ENCODE data around the gene ALKBH3.

Gene ALKBH3

GRCh38 chr11:43948341-43949225 lies 68.0 kb downstream of the ALKBH3 start:
- Histone ChIP-seq H3K36me3 (ENCODE audit: control insufficient read depth, insufficient read depth, low read length) (no peaks in the 10 kb centered on the region; the same call in 1 of the 2 replicates), H3K9me3 (ENCODE audit: control insufficient read depth, insufficient read depth, low read length) (no peaks in the 10 kb centered on the region), H3K27me3 (ENCODE audit: control insufficient read depth, insufficient read depth, low read length) (peaks cover 16% of the 10 kb centered on the region), H3K4me3 (ENCODE audit: low read length) (no peak overlapping the region), H3K4me1 (ENCODE audit: control insufficient read depth, insufficient read depth, low read length) (no peaks in the 10 kb centered on the region; the same call in 1 of the 2 replicates), H3K27ac (ENCODE audit: low read length) (no peak overlapping the region)
- no peak for DNase-seq (ENCODE audit: low read depth, low spot score)
- no CpG with 5 or more reads among the region's 2 CpGs for WGBS (ENCODE audit: insufficient coverage, insufficient read length)

GRCh38 chr11:43950311-43950855 lies 69.8 kb downstream of the ALKBH3 start:
- no peaks in the 10 kb centered on the region for H3K9me3 ChIP-seq (ENCODE audit: control insufficient read depth, insufficient read depth, low read length)
- no CpG with 5 or more reads among the region's 5 CpGs for WGBS (ENCODE audit: insufficient coverage, insufficient read length)
- DNase-seq (ENCODE audit: low read depth, low spot score): no peak
- H3K4me1 ChIP-seq (ENCODE audit: control insufficient read depth, insufficient read depth, low read length): peaks cover 1% of the 10 kb centered on the region; the same call in 1 of the 2 replicates
- no peaks in the 10 kb centered on the region for H3K36me3 ChIP-seq (ENCODE audit: control insufficient read depth, insufficient read depth, low read length)
- H3K27me3 ChIP-seq (ENCODE audit: control insufficient read depth, insufficient read depth, low read length): no peaks in the 10 kb centered on the region
- H3K4me3 ChIP-seq (ENCODE audit: low read length): no peak overlapping the region
- no peak overlapping the region for H3K27ac ChIP-seq (ENCODE audit: low read length)

GRCh38 chr11:43951231-43951630 lies 70.6 kb downstream of the ALKBH3 start:
- DNase-seq (ENCODE audit: low read depth, low spot score): no peak
- no peak overlapping the region for H3K4me3 ChIP-seq (ENCODE audit: low read length)
- WGBS (ENCODE audit: insufficient coverage, insufficient read length): no CpG with 5 or more reads among the region's 1 CpG
- peaks cover 1% of the 10 kb centered on the region; the same call in 1 of the 2 replicates for H3K4me1 ChIP-seq (ENCODE audit: control insufficient read depth, insufficient read depth, low read length)
- H3K9me3 ChIP-seq (ENCODE audit: control insufficient read depth, insufficient read depth, low read length): no peaks in the 10 kb centered on the region
- no peak overlapping the region for H3K27ac ChIP-seq (ENCODE audit: low read length)
- H3K36me3 ChIP-seq (ENCODE audit: control insufficient read depth, insufficient read depth, low read length): no peaks in the 10 kb centered on the region
- H3K27me3 ChIP-seq (ENCODE audit: control insufficient read depth, insufficient read depth, low read length): no peaks in the 10 kb centered on the region

- Histone ChIP-seq H3K27ac (ENCODE audit: low read length) (no peak overlapping the region), H3K4me3 (ENCODE audit: low read length) (no peak overlapping the region), H3K4me1 (ENCODE audit: control insufficient read depth, insufficient read depth, low read length) (peaks cover 1% of the 10 kb centered on the region; the same call in 1 of the 2 replicates), H3K27me3 (ENCODE audit: control insufficient read depth, insufficient read depth, low read length) (no peaks in the 10 kb centered on the region), H3K9me3 (ENCODE audit: control insufficient read depth, insufficient read depth, low read length) (no peaks in the 10 kb centered on the region), H3K36me3 (ENCODE audit: control insufficient read depth, insufficient read depth, low read length) (no peaks in the 10 kb centered on the region)
- WGBS (ENCODE audit: insufficient coverage, insufficient read length): no CpG with 5 or more reads among the region's 6 CpGs
- DNase-seq (ENCODE audit: low read depth, low spot score): no peak
These were observed 71.4 kb downstream of the ALKBH3 start for GRCh38 chr11:43952020-43952400.

- no peak overlapping the region for H3K27ac ChIP-seq (ENCODE audit: low read length)
- no peak overlapping the region for H3K4me3 ChIP-seq (ENCODE audit: low read length)
- peaks cover 3% of the 10 kb centered on the region; the same call in 1 of the 2 replicates for H3K4me1 ChIP-seq (ENCODE audit: control insufficient read depth, insufficient read depth, low read length)
- H3K27me3 ChIP-seq (ENCODE audit: control insufficient read depth, insufficient read depth, low read length): no peaks in the 10 kb centered on the region
- no peak for DNase-seq (ENCODE audit: low read depth, low spot score)
- no CpG with 5 or more reads among the region's 12 CpGs for WGBS (ENCODE audit: insufficient coverage, insufficient read length)
- H3K36me3 ChIP-seq (ENCODE audit: control insufficient read depth, insufficient read depth, low read length): no peaks in the 10 kb centered on the region
- H3K9me3 ChIP-seq (ENCODE audit: control insufficient read depth, insufficient read depth, low read length): no peaks in the 10 kb centered on the region
These were observed 72.0 kb downstream of the ALKBH3 start for GRCh38 chr11:43952401-43953342.

- WGBS (ENCODE audit: insufficient coverage, insufficient read length): no CpG with 5 or more reads among the region's 6 CpGs
- no peak for DNase-seq (ENCODE audit: low read depth, low spot score)
- Histone ChIP-seq H3K27me3 (ENCODE audit: control insufficient read depth, insufficient read depth, low read length) (no peaks in the 10 kb centered on the region), H3K4me3 (ENCODE audit: low read length) (no peak overlapping the region), H3K27ac (ENCODE audit: low read length) (no peak overlapping the region), H3K36me3 (ENCODE audit: control insufficient read depth, insufficient read depth, low read length) (no peaks in the 10 kb centered on the region), H3K4me1 (ENCODE audit: control insufficient read depth, insufficient read depth, low read length) (peaks cover 3% of the 10 kb centered on the region; the same call in 1 of the 2 replicates), H3K9me3 (ENCODE audit: control insufficient read depth, insufficient read depth, low read length) (no peaks in the 10 kb centered on the region)
These were observed 72.9 kb downstream of the ALKBH3 start for GRCh38 chr11:43953521-43953920.

- peaks cover 4% of the 10 kb centered on the region; the same call in 1 of the 2 replicates for H3K4me1 ChIP-seq (ENCODE audit: control insufficient read depth, insufficient read depth, low read length)
- no peak for DNase-seq (ENCODE audit: low read depth, low spot score)
- WGBS (ENCODE audit: insufficient coverage, insufficient read length): no CpG with 5 or more reads among the region's 7 CpGs
- no peaks in the 10 kb centered on the region for H3K36me3 ChIP-seq (ENCODE audit: control insufficient read depth, insufficient read depth, low read length)
- H3K27me3 ChIP-seq (ENCODE audit: control insufficient read depth, insufficient read depth, low read length): no peaks in the 10 kb centered on the region
- H3K27ac ChIP-seq (ENCODE audit: low read length): no peak overlapping the region
- H3K4me3 ChIP-seq (ENCODE audit: low read length): no peak overlapping the region
- H3K9me3 ChIP-seq (ENCODE audit: control insufficient read depth, insufficient read depth, low read length): no peaks in the 10 kb centered on the region
These were observed 73.6 kb downstream of the ALKBH3 start for GRCh38 chr11:43954241-43954640.

- DNase-seq (ENCODE audit: low read depth, low spot score): no peak
- no peaks in the 10 kb centered on the region for H3K36me3 ChIP-seq (ENCODE audit: control insufficient read depth, insufficient read depth, low read length)
- no CpG with 5 or more reads among the region's 5 CpGs for WGBS (ENCODE audit: insufficient coverage, insufficient read length)
- peaks cover 6% of the 10 kb centered on the region; the same call in 1 of the 2 replicates for H3K4me1 ChIP-seq (ENCODE audit: control insufficient read depth, insufficient read depth, low read length)
- no peak overlapping the region for H3K27ac ChIP-seq (ENCODE audit: low read length)
- no peaks in the 10 kb centered on the region for H3K27me3 ChIP-seq (ENCODE audit: control insufficient read depth, insufficient read depth, low read length)
- H3K4me3 ChIP-seq (ENCODE audit: low read length): no peak overlapping the region
- H3K9me3 ChIP-seq (ENCODE audit: control insufficient read depth, insufficient read depth, low read length): no peaks in the 10 kb centered on the region
These were observed 74.9 kb downstream of the ALKBH3 start for GRCh38 chr11:43955381-43956118.

GRCh38 chr11:43957571-43957970 lies 76.9 kb downstream of the ALKBH3 start:
- WGBS (ENCODE audit: insufficient coverage, insufficient read length): no CpG with 5 or more reads among the region's 4 CpGs

More at GRCh38 chr11:43957571-43957970, 76.9 kb downstream of the ALKBH3 start:
- DNase-seq (ENCODE audit: low read depth, low spot score): no peak
- H3K36me3 ChIP-seq (ENCODE audit: control insufficient read depth, insufficient read depth, low read length): no peaks in the 10 kb centered on the region
- H3K27me3 ChIP-seq (ENCODE audit: control insufficient read depth, insufficient read depth, low read length): no peaks in the 10 kb centered on the region
- peaks cover 6% of the 10 kb centered on the region; the same call in 1 of the 2 replicates for H3K4me1 ChIP-seq (ENCODE audit: control insufficient read depth, insufficient read depth, low read length)
- no peak overlapping the region for H3K27ac ChIP-seq (ENCODE audit: low read length)
- H3K4me3 ChIP-seq (ENCODE audit: low read length): no peak overlapping the region
- no peaks in the 10 kb centered on the region for H3K9me3 ChIP-seq (ENCODE audit: control insufficient read depth, insufficient read depth, low read length)

Data from iPS DF 6.9 (cell line).